ENCODE results near the gene SMYD2.
"Not testable (repeated sequence)": the region's sequence is repeated elsewhere in the genome, so short reads cannot be mapped to it uniquely, and the experiment has no call there.

The SMYD2 gene

DNA sequence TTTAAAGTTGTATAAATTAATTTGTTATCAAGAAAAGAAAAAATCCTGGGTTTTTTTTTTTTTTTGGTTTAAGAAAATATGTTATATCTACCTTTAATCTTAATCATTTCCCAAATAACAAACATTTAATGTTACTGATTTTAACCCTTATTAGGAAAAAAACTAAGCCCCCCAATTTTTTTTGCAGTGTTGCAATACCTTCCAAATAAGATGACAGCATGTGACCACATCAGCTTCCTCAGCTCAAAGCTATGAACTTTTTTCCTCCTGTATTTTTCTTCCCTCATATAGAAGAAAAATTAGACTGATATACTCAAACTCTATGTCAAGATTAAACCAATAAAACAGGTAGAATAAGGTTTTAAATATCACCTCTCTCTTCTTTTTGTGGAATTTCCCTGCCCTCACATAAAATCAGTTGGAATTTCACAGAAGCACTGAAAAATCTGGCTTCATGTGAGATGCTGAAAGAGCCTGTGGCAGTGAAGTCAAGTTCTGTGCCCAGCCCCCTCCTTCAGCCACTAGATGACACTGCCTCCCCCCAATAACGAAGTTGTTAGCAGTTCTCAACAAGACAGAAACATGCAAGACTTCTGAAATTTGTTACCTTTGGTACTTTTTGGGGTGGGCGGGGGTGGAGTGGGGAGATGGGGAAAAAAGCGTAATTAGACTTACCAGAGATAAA, 9.6 kb upstream of the SMYD2 start:
- in situ Hi-C loops (cut with HindIII; ENCODE audit: low sequenced_read_pairs): no loop called here
- no peak overlapping the region for H3K4me3 ChIP-seq (ENCODE audit: low read depth, low read length)
- TF ChIP-seq, protein P1, sequence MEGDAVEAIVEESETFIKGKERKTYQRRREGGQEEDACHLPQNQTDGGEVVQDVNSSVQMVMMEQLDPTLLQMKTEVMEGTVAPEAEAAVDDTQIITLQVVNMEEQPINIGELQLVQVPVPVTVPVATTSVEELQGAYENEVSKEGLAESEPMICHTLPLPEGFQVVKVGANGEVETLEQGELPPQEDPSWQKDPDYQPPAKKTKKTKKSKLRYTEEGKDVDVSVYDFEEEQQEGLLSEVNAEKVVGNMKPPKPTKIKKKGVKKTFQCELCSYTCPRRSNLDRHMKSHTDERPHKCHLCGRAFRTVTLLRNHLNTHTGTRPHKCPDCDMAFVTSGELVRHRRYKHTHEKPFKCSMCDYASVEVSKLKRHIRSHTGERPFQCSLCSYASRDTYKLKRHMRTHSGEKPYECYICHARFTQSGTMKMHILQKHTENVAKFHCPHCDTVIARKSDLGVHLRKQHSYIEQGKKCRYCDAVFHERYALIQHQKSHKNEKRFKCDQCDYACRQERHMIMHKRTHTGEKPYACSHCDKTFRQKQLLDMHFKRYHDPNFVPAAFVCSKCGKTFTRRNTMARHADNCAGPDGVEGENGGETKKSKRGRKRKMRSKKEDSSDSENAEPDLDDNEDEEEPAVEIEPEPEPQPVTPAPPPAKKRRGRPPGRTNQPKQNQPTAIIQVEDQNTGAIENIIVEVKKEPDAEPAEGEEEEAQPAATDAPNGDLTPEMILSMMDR (IDR thresholded peaks at IDR 0.05; ENCODE audit: low read depth, low read length): peak; percentile 15
- no peak for DNase-seq (ENCODE audit: low read depth, low spot score)

DNA sequence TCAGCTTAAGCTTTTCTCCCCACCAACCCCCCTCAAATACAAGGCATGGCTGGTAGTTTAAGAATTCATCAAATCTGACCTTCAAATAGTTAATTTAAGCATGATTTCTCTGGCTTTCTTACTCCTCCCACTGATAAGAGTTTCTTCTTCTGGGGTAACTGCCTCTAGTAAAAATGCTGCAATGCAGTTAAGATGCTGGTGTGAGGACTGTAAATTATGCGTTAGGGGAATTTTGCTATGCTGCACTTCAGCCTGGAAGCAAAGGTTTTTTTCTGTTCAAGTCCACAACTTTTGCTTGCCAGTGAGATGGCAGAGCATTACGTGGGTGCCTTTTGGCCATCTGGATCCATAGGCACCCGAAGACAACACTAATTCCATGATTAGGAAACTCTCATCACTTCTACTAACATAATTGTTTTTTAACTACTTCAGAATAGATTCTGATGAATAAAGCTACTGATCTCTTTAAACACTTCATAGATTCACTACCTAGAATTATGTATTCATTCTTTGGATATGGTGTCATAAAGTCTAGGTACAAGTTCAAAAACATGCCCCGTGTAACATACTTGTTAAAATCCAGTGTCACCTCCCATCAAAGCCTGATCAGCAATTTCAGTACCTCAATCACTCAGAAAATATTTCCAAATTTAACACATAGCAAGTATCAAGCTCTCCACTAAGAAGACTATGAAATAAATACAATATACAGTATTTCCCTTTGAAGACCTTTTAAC, 8.8 kb upstream of the SMYD2 start:
- in situ Hi-C loops (cut with HindIII; ENCODE audit: low sequenced_read_pairs): no loop called here
- H3K4me3 ChIP-seq (ENCODE audit: low read depth, low read length): no peak overlapping the region
- TF ChIP-seq, protein P1 (IDR thresholded peaks at IDR 0.05; ENCODE audit: low read depth, low read length): no peak

DNA sequence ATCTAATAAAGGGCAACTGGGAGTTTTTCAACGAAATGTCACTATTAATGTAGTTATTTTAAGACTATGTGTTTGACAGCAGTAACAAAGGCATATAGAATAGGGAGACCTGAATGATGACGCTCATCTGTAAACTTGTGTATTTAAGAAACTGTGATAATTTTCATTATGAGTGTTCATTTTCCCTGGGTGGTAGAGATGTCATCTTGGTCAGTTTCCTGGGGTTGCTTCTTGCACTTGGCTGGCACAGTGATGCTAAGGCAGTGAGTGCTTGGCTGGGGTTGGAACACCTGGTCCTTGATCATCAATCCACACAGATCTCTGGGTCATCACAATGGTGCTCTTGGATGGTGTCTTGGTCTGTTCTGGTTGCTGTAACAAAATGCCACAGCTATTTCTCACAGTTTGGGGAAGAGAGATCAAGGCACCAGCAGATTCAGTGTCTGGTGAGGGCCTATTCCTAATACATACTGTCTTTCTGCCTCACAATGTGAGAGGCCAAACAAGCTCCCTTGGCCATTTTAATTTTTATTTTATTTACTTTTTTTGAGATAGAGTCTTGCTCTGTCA, 7.9 kb upstream of the SMYD2 start:
- TF ChIP-seq, protein P1 (IDR thresholded peaks at IDR 0.05; ENCODE audit: low read depth, low read length): no peak
- in situ Hi-C loops (cut with HindIII; ENCODE audit: low sequenced_read_pairs): no loop called here
- no peak for DNase-seq (ENCODE audit: low read depth, low spot score)
- H3K4me3 ChIP-seq (ENCODE audit: low read depth, low read length): no peak overlapping the region

More for the DNA sequence above, 8.8 kb upstream of the SMYD2 start:
- no peak for DNase-seq (ENCODE audit: low read depth, low spot score)

DNA sequence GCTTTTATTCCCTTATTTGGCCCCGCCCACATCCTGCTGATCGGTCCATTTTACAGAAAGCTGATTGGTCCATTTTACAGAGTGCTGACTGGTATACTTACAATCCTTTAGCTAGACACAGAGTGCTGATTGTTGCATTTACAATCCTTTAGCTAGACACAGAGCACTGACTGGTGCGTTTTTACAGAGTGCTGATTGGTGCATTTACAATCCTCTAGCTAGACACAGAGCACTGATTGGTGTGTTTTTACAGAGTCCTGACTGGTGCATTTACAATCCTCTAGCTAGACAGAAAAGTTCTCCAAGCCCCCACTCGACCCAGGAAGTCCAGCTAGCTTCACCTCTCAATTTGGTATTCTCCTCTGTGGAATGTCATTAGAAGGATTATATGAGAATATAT, 5.3 kb upstream of the SMYD2 start:
- H3K4me3 ChIP-seq (ENCODE audit: low read depth, low read length); in situ Hi-C loops (cut with HindIII; ENCODE audit: low sequenced_read_pairs); DNase-seq (ENCODE audit: low read depth, low spot score): not testable (repeated sequence)

DNA sequence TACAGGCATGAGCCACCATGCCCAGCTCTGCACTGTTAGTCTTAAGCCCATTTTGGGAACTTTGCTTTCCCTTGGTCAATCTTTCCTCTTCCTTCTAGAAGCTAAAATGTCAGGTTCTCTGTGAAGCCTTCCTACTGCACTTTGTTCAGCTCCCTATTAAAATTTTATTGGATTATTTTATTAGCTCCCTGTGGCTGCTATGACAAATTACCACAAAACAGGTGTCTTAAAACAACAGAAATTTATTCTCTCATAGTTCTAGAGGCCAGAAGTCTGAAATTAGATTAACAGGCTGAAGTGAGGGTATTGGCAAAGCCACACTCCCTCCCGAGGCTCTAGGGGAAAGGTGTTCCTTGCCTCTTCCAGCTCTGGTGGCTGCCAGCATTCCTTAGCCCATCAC, 4.2 kb upstream of the SMYD2 start:
- DNase-seq (ENCODE audit: low read depth, low spot score): no peak
- H3K4me3 ChIP-seq (ENCODE audit: low read depth, low read length): no peak overlapping the region
- in situ Hi-C loops (cut with HindIII; ENCODE audit: low sequenced_read_pairs): no loop called here
- TF ChIP-seq, protein P1 (IDR thresholded peaks at IDR 0.05; ENCODE audit: low read depth, low read length): no peak

DNA sequence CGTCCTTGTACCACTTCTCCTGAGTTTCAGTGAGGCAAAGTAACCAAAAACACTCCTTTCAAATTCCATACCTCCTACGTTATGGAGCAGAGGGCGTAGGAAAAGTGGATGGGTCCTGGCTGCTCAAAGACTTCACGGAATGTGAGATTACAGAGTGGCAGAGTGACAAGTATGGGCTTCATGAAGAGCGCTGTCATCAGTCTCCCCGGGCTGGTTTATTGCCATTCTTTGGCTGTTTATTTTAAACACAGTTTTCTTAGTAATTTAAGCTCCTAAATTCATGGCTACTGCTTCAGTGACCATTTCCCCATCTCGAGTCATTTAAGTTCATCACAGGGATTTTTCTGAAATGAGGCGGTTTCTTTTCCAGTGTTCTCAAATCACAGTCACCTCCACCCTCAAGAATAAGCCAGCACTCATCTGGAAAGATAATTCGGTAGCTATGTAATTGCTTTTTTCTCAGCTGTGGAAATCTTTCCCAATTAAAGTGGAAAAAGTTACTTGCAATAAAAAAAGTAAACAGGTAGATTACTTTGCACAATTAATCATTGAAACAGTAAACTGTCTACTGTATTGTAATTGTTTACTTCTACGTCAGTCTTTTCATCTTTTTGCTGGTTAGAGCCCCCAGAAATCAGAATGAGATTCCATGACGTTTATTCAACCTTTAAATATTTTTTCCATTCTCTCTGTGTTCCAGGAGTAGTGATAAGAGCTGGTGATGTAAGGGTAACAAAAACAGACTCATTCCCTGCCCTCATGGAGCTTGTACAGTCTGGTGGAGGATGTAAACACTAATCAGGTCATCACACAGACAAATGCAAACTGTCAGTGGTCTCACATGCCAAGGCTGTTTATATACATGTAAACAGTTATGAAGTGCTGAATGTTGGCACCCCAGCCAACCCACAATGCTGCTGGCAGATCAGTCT, 3.0 kb upstream of the SMYD2 start:
- in situ Hi-C loops (cut with HindIII; ENCODE audit: low sequenced_read_pairs): no loop called here
- DNase-seq (ENCODE audit: low read depth, low spot score): no peak
- no peak overlapping the region for H3K4me3 ChIP-seq (ENCODE audit: low read depth, low read length)

More for the DNA sequence above, 3.0 kb upstream of the SMYD2 start:
- TF ChIP-seq, protein P1 (IDR thresholded peaks at IDR 0.05; ENCODE audit: low read depth, low read length): no peak

Measured in astrocyte of the spinal cord (primary cell).